Neuronal stem cell (in vitro differentiated cells): ENCODE results near the gene MAN1B1.
A peak's percentile ranks its signal among the peaks of the same experiment; 100 is the strongest.

Source experiments
- DNase-seq: peaks from one replicate; pipeline ENCODE4 v3.0.0-alpha.2; 2013; ENCODE audit warnings: low spot score
- H2AFZ ChIP-seq: one replicate; pipeline ENCODE4 v1.6.1; 2013; ENCODE audit warnings: mild to moderate bottlenecking, low read length, inconsistent platforms
- H2AK5ac ChIP-seq: 2 replicates; pipeline ENCODE4 v1.6.1; 2013; ENCODE audit warnings: low read depth, mild to moderate bottlenecking, inconsistent platforms, low read length, moderate library complexity, mixed read lengths
- H2BK120ac ChIP-seq: 2 replicates; pipeline ENCODE4 v1.6.1; 2013; ENCODE audit warnings: low read depth, mild to moderate bottlenecking, inconsistent platforms, low read length, moderate library complexity, mixed read lengths
- H2BK12ac ChIP-seq: one replicate; pipeline ENCODE4 v1.6.1; 2013; ENCODE audit warnings: low read length, inconsistent platforms
- H2BK15ac ChIP-seq: 2 replicates; pipeline ENCODE4 v1.6.1; 2013; ENCODE audit warnings: mild to moderate bottlenecking, low read length, inconsistent platforms, mixed read lengths
- H2BK5ac ChIP-seq: one replicate; pipeline ENCODE4 v1.6.1; 2013; ENCODE audit warnings: inconsistent platforms, mild to moderate bottlenecking, low read length, moderate library complexity
- H3K14ac ChIP-seq: one replicate; pipeline ENCODE4 v1.6.1; 2013; ENCODE audit warnings: low read length, inconsistent platforms
- H3K18ac ChIP-seq: 2 replicates; pipeline ENCODE4 v1.6.1; 2013; ENCODE audit warnings: low read length, inconsistent platforms
- H3K23ac ChIP-seq: 2 replicates; pipeline ENCODE4 v1.6.1; 2013; ENCODE audit warnings: low read depth, mild to moderate bottlenecking, mixed read lengths, low read length, inconsistent platforms; ENCODE audit not compliant: poor library complexity
- H3K27ac ChIP-seq: replicated peaks from 3 replicates; pipeline ENCODE4 v1.5.1; 2013; ENCODE audit warnings: low read length, inconsistent platforms
- H3K27me3 ChIP-seq, 3 experiments: 2 replicates each; pipeline ENCODE4 v1.6.1; 2013; ENCODE audit warnings: low read length in 3 of 3, mild to moderate bottlenecking in 2 of 3, inconsistent platforms in 1 of 3, low read depth in 1 of 3, mixed read lengths in 1 of 3, moderate library complexity in 1 of 3; ENCODE audit not compliant: control insufficient read depth in 3 of 3, insufficient read depth in 3 of 3
- H3K36me3 ChIP-seq, 2 donors: replicated peaks in 1 of 2; 2 replicates each; pipeline ENCODE4 v1.6.1; 2013; ENCODE audit warnings: low read length in 2 of 2; ENCODE audit not compliant: control insufficient read depth in 2 of 2, insufficient read depth in 2 of 2
- H3K4ac ChIP-seq: 2 replicates; pipeline ENCODE4 v1.6.1; 2013; ENCODE audit warnings: inconsistent platforms, mild to moderate bottlenecking, low read length, moderate library complexity
- H3K4me1 ChIP-seq, 2 donors: 1 replicate in 1 of 2; 2 replicates in 1 of 2; pipeline ENCODE4 v1.6.1; 2013; ENCODE audit warnings: low read length in 2 of 2, low read depth in 1 of 2; ENCODE audit not compliant: control insufficient read depth in 2 of 2, insufficient read depth in 1 of 2
- H3K4me2 ChIP-seq: one replicate; pipeline ENCODE4 v1.6.1; 2013; ENCODE audit warnings: mild to moderate bottlenecking, low read length, inconsistent platforms; ENCODE audit not compliant: insufficient read depth, poor library complexity, severe bottlenecking
- H3K4me3 ChIP-seq, 2 donors: 2 replicates each; pipeline ENCODE4 v1.5.1; 2013; ENCODE audit warnings: low read length in 2 of 2, mild to moderate bottlenecking in 2 of 2, inconsistent platforms in 1 of 2, moderate library complexity in 1 of 2
- H3K79me1 ChIP-seq: one replicate; pipeline ENCODE4 v1.6.1; 2013; ENCODE audit warnings: low read depth, mild to moderate bottlenecking, inconsistent platforms, low read length, moderate library complexity
- H3K9ac ChIP-seq: one replicate; pipeline ENCODE4 v1.6.1; 2013; ENCODE audit warnings: mild to moderate bottlenecking, low read depth, low read length, inconsistent platforms; ENCODE audit not compliant: poor library complexity
- H3K9me3 ChIP-seq, 2 donors: replicated peaks in 1 of 2; 2 replicates each; pipeline versions ENCODE3 to v1.6.1; 2013; ENCODE audit warnings: low read length in 2 of 2, mild to moderate bottlenecking in 2 of 2, inconsistent platforms in 1 of 2, low read depth in 1 of 2, mixed read lengths in 1 of 2, moderate library complexity in 1 of 2; ENCODE audit not compliant: control insufficient read depth in 2 of 2, insufficient read depth in 1 of 2
- H4K8ac ChIP-seq: one replicate; pipeline ENCODE4 v1.6.1; 2013; ENCODE audit warnings: low read depth, mild to moderate bottlenecking, inconsistent platforms, low read length, moderate library complexity
- H4K91ac ChIP-seq: one replicate; pipeline ENCODE4 v1.6.1; 2013; ENCODE audit warnings: low read length, low read depth, mild to moderate bottlenecking, inconsistent platforms; ENCODE audit not compliant: poor library complexity
- WGBS, 2 donors: extraction: QIAGEN DNeasy Blood & Tissue Kit; methylation state at CpG; one replicate each; pipeline ENCODE4 v1.1.7; 2013; ENCODE audit warnings: missing lambda C conversion rate in 2 of 2, mixed read lengths in 1 of 2; ENCODE audit not compliant: insufficient read length in 2 of 2, insufficient replicate concordance in 1 of 2; ENCODE audit errors: extremely low coverage in 2 of 2; 5-methylcytosine and 5-hydroxymethylcytosine counted together

MAN1B1 gene

DNA sequence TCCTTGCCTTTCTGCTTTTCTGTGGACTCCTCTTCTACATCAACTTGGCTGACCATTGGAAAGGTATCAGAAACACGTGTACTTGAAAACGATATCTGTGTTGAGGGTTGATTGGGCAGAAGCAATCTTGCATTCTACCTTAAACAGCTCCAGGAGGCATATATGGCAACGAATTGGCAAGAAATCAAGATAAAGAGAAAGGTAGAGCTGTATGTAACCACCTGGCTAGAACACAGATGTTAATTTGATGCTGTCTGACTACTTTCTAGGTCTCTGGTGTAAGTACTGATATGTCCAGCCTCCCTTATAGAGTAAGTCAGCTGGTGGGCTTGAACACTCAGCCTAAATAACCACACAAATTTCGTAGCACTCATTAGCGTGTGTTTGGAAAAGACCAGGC is 1.3 kb downstream of the MAN1B1 start:
- no peak overlapping the region for H2BK12ac ChIP-seq
- no peak overlapping the region for H3K4me2 ChIP-seq
- H3K36me3 ChIP-seq = peaks cover 11 to 37% of the 10 kb centered on the region in 2 donors
- H4K91ac ChIP-seq = no peak overlapping the region
- no peak overlapping the region for H3K18ac ChIP-seq
- peaks cover 2 to 19% (median 15%) of the 10 kb centered on the region in 3 experiments for H3K27me3 ChIP-seq
- no peak for DNase-seq
- no peaks in the 10 kb centered on the region for H3K9me3 ChIP-seq
- no peak overlapping the region for H2BK5ac ChIP-seq
- no peak overlapping the region for H2BK15ac ChIP-seq
- H2AFZ ChIP-seq = no peak overlapping the region
- no peak overlapping the region for H3K4ac ChIP-seq
- WGBS, 2 donors = no CpG with 5 or more reads among the region's 5 CpGs
- H2AK5ac ChIP-seq = no peak overlapping the region
- H3K4me3 ChIP-seq = peak overlapping the region in 1 of 2 donors; percentile 84
- H4K8ac ChIP-seq = no peak overlapping the region
- peaks cover 10 to 20% of the 10 kb centered on the region in 2 donors for H3K4me1 ChIP-seq
- H3K14ac ChIP-seq = no peak overlapping the region
- no peak overlapping the region for H2BK120ac ChIP-seq
- H3K27ac ChIP-seq = no peak overlapping the region
- no peak overlapping the region for H3K23ac ChIP-seq
- H3K9ac ChIP-seq = no peak overlapping the region
- H3K79me1 ChIP-seq = peaks cover 3% of the 10 kb centered on the region

DNA sequence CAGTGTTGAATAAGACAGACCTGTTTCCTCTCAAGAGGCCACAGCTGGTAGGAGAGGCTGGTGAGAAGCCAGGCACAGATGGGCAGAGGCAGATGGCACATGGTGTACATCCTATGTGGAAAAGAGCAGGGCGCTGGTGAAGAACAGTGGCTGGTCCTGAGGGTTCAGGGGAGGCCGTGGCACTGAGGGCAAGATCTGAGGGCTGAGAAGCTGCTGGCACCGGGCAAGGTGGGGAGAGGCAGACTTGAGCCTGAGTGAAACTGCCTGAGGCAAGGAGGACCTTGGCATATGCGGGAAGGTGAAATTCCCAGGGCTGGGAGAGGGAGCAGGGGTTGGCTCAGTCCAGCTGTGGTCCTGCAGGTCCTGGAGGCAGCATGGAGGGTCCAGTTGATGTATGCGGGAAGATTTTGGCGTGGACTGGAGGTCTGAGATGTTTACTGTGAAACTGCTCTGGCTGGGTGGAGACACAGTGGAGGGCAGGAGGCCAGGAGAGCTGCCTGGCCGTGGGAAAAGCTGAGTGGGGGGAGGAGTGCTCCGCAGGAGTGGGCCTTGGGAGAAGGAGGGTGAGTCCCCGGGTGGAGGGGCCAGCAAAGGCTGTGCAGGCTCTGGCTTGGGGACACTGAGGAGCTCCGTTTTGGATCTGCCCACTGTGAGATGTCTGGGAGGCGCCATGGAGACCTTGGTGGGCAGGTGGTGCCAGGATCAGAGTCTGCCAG is 2.6 kb downstream of the MAN1B1 start:
- no peak for DNase-seq
- Histone ChIP-seq H3K14ac (peak overlapping the region; percentile 21), H3K79me1 (peaks cover 3% of the 10 kb centered on the region), H3K9ac (peak overlapping the region; percentile 44), H2AFZ (no peak overlapping the region), H3K18ac (no peak overlapping the region), H2BK120ac (no peak overlapping the region), H3K4me2 (no peak overlapping the region), H3K23ac (no peak overlapping the region), H2BK12ac (peak overlapping the region; percentile 10), H3K9me3 (no peaks in the 10 kb centered on the region), H2AK5ac (no peak overlapping the region), H3K27ac (no peak overlapping the region), H2BK5ac (no peak overlapping the region), H3K36me3 (peaks cover 11 to 39% of the 10 kb centered on the region in 2 donors), H3K27me3 (peaks cover 2 to 12% (median 8%) of the 10 kb centered on the region in 3 experiments), H3K4me1 (peaks cover 6 to 15% of the 10 kb centered on the region in 2 donors), H3K4me3 (no peak overlapping the region), H3K4ac (no peak overlapping the region), H4K8ac (no peak overlapping the region), H2BK15ac (no peak overlapping the region), H4K91ac (no peak overlapping the region)
- no CpG with 5 or more reads among the region's 11 CpGs for WGBS, 2 donors

DNA sequence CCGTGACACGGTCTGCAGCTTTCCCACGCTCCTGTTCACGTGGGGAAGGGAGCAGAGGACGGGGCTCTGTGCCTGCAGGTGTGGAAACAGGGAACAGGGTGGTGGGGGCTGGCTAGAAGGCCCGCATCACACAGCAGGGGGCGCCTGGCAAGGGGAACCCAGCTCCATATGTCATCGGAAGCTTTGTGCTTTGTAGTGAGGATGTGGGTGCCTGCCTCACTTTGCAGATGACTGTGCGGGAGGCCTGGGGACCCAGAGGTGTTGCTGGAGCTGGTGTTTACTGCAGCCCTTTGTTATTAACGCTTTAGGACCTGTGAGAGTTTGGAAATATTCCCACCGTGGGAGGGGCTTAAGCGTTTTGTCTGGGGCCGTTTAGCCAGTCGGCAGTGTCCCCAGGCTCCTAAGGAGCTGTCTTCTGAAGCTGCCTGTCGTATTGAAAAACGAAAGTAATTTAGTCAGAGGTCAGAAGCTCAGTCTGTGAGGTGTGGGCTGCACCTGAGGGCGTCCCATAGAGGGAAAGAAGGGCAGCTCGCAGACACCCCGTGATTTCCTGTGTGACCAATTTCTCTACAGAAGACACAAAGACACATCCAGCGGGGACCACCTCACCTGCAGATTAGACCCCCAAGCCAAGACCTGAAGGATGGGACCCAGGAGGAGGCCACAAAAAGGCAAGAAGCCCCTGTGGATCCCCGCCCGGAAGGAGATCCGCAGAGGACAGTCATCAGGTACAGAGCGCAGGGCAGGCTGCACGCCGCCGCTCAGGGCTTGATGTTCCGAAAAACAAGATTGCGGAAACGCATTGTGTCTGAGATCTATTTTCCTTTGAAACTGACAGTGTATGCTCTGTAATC is 9.1 kb downstream of the MAN1B1 start:
- H3K4me1 ChIP-seq = no peaks in the 10 kb centered on the region
- no peak overlapping the region for H2BK120ac ChIP-seq
- peaks cover 2% of the 10 kb centered on the region for H3K79me1 ChIP-seq
- H3K9ac ChIP-seq = no peak overlapping the region
- DNase-seq = no peak
- no peak overlapping the region for H2BK12ac ChIP-seq
- H2BK15ac ChIP-seq = no peak overlapping the region
- no peak overlapping the region for H3K18ac ChIP-seq
- H2AFZ ChIP-seq = no peak overlapping the region
- H3K9me3 ChIP-seq = peaks cover 0 to 4% of the 10 kb centered on the region in 2 donors
- H2BK5ac ChIP-seq = no peak overlapping the region
- WGBS, 2 donors = no CpG with 5 or more reads among the region's 30 CpGs
- no peak overlapping the region for H3K14ac ChIP-seq
- H3K4ac ChIP-seq = no peak overlapping the region
- no peak overlapping the region for H4K8ac ChIP-seq
- no peak overlapping the region for H3K4me3 ChIP-seq
- H3K27ac ChIP-seq = no peak overlapping the region
- no peaks in the 10 kb centered on the region for H3K27me3 ChIP-seq
- no peak overlapping the region for H4K91ac ChIP-seq
- no peak overlapping the region for H2AK5ac ChIP-seq
- peaks cover 33 to 68% of the 10 kb centered on the region in 2 donors for H3K36me3 ChIP-seq
- no peak overlapping the region for H3K23ac ChIP-seq
- no peak overlapping the region for H3K4me2 ChIP-seq
